ENCODE data around the gene SERINC3. TPM values are rescaled to one million over a fixed set of nuclear protein-coding genes. Genes with fewer than 3 reads are reported as not detected.

The SERINC3 gene
- total and polyA plus RNA-seq, 2 experiments from 2014 or later = 18.1 to 33.0 TPM

GRCh38 chr20:44494266-44494665 is 27.6 kb downstream of the SERINC3 start (continued):
- TF ChIP-seq, protein P1, sequence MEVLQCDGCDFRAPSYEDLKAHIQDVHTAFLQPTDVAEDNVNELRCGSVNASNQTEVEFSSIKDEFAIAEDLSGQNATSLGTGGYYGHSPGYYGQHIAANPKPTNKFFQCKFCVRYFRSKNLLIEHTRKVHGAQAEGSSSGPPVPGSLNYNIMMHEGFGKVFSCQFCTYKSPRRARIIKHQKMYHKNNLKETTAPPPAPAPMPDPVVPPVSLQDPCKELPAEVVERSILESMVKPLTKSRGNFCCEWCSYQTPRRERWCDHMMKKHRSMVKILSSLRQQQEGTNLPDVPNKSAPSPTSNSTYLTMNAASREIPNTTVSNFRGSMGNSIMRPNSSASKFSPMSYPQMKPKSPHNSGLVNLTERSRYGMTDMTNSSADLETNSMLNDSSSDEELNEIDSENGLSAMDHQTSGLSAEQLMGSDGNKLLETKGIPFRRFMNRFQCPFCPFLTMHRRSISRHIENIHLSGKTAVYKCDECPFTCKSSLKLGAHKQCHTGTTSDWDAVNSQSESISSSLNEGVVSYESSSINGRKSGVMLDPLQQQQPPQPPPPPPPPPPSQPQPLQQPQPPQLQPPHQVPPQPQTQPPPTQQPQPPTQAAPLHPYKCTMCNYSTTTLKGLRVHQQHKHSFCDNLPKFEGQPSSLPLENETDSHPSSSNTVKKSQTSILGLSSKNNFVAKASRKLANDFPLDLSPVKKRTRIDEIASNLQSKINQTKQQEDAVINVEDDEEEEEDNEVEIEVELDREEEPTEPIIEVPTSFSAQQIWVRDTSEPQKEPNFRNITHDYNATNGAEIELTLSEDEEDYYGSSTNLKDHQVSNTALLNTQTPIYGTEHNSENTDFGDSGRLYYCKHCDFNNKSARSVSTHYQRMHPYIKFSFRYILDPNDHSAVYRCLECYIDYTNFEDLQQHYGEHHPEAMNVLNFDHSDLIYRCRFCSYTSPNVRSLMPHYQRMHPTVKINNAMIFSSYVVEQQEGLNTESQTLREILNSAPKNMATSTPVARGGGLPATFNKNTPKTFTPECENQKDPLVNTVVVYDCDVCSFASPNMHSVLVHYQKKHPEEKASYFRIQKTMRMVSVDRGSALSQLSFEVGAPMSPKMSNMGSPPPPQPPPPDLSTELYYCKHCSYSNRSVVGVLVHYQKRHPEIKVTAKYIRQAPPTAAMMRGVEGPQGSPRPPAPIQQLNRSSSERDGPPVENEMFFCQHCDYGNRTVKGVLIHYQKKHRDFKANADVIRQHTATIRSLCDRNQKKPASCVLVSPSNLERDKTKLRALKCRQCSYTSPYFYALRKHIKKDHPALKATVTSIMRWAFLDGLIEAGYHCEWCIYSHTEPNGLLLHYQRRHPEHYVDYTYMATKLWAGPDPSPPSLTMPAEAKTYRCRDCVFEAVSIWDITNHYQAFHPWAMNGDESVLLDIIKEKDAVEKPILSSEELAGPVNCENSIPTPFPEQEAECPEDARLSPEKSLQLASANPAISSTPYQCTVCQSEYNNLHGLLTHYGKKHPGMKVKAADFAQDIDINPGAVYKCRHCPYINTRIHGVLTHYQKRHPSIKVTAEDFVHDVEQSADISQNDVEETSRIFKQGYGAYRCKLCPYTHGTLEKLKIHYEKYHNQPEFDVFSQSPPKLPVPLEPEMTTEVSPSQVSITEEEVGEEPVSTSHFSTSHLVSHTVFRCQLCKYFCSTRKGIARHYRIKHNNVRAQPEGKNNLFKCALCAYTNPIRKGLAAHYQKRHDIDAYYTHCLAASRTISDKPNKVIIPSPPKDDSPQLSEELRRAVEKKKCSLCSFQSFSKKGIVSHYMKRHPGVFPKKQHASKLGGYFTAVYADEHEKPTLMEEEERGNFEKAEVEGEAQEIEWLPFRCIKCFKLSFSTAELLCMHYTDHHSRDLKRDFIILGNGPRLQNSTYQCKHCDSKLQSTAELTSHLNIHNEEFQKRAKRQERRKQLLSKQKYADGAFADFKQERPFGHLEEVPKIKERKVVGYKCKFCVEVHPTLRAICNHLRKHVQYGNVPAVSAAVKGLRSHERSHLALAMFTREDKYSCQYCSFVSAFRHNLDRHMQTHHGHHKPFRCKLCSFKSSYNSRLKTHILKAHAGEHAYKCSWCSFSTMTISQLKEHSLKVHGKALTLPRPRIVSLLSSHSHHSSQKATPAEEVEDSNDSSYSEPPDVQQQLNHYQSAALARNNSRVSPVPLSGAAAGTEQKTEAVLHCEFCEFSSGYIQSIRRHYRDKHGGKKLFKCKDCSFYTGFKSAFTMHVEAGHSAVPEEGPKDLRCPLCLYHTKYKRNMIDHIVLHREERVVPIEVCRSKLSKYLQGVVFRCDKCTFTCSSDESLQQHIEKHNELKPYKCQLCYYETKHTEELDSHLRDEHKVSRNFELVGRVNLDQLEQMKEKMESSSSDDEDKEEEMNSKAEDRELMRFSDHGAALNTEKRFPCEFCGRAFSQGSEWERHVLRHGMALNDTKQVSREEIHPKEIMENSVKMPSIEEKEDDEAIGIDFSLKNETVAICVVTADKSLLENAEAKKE (CRISPR knock-in tag; IDR thresholded peaks at IDR 0.05) = no peak
- TF ChIP-seq NANOG (IDR thresholded peaks at IDR 0.05; ENCODE audit: borderline replicate concordance) (no peak), EZH2phosphoT487 (IDR thresholded peaks at IDR 0.05; ENCODE audit: unreplicated experiment) (no peak), POLR2AphosphoS5 (IDR thresholded peaks at IDR 0.05; ENCODE audit: low read depth) (no peak)
- TF ChIP-seq, protein P2, sequence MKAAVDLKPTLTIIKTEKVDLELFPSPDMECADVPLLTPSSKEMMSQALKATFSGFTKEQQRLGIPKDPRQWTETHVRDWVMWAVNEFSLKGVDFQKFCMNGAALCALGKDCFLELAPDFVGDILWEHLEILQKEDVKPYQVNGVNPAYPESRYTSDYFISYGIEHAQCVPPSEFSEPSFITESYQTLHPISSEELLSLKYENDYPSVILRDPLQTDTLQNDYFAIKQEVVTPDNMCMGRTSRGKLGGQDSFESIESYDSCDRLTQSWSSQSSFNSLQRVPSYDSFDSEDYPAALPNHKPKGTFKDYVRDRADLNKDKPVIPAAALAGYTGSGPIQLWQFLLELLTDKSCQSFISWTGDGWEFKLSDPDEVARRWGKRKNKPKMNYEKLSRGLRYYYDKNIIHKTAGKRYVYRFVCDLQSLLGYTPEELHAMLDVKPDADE (IDR thresholded peaks at IDR 0.05) = no peak

- ATAC-seq (no peak), DNase-seq (ENCODE audit: low spot score) (no peak)
- Mint-ChIP-seq H3K9me3 (no peaks in the 10 kb centered on the region), H3K27me3 (ENCODE audit: insufficient read depth, low read depth, poor library complexity) (no peaks in the 10 kb centered on the region), H3K36me3 (ENCODE audit: low read depth) (peaks cover 28% of the 10 kb centered on the region), H3K4me1 (no peaks in the 10 kb centered on the region), H3K4me3 (no peak overlapping the region), H3K27ac (no peak overlapping the region)
- Histone ChIP-seq H2AFZ (no peak overlapping the region), H3K79me2 (replicated peaks; ENCODE audit: insufficient read depth) (no peaks in the 10 kb centered on the region), H3F3A (replicated peaks; ENCODE audit: low read depth) (no peaks in the 10 kb centered on the region), H3K9me2 (ENCODE audit: insufficient read depth) (no peaks in the 10 kb centered on the region), H3K27ac (ENCODE audit: low read depth) (no peak overlapping the region), H3K4me2 (no peak overlapping the region), H3K4me3 (no peak overlapping the region), H3K4me1 (ENCODE audit: insufficient read depth) (no peaks in the 10 kb centered on the region), H3K27me3 (ENCODE audit: insufficient read depth) (no peaks in the 10 kb centered on the region), H4K20me1 (replicated peaks; ENCODE audit: insufficient read depth) (no peaks in the 10 kb centered on the region; the same call in 1 of the 2 replicates), H3K36me3 (ENCODE audit: insufficient read depth) (peaks cover 27% of the 10 kb centered on the region; the same call in 1 of the 2 replicates)
- TF ChIP-seq NANOG (IDR thresholded peaks at IDR 0.05; ENCODE audit: borderline replicate concordance) (no peak), EZH2phosphoT487 (IDR thresholded peaks at IDR 0.05; ENCODE audit: unreplicated experiment) (no peak), EZH2 (IDR thresholded peaks at IDR 0.05; ENCODE audit: low read depth, unreplicated experiment) (no peak), CREB1 (CRISPR knock-in tag; IDR thresholded peaks at IDR 0.05; ENCODE audit: low read depth) (no peak), STAT1 (IDR thresholded peaks at IDR 0.05; ENCODE audit: unreplicated experiment) (no peak)
Observed at GRCh38 chr20:44491635-44492395, 30.1 kb downstream of the SERINC3 start.

All from GM23338 (cell line).